Smooth muscle cell of the brain vasculature (primary cell): ENCODE results near the gene ADGRD1.
"Not testable (repeated sequence)": the region's sequence is repeated elsewhere in the genome, so short reads cannot be mapped to it uniquely, and the experiment has no call there.

Source experiments
- DNase-seq: peaks from one replicate; pipeline ENCODE4 v3.0.0-alpha.2; 2012; ENCODE audit warnings: low read depth, low spot score

Gene ADGRD1

GRCh38 chr12:130937546-130937945 lies 16.2 kb upstream of the ADGRD1 start:
- DNase-seq = not testable (repeated sequence)

GRCh38 chr12:130938186-130938585 lies 15.5 kb upstream of the ADGRD1 start:
- no peak for DNase-seq

GRCh38 chr12:130944878-130945277 lies 8.8 kb upstream of the ADGRD1 start:
- no peak for DNase-seq

GRCh38 chr12:130945786-130946492 lies 7.8 kb upstream of the ADGRD1 start:
- no peak for DNase-seq

- DNase-seq = no peak
These were observed 6.6 kb upstream of the ADGRD1 start for GRCh38 chr12:130947028-130947613.

- DNase-seq = no peak
These were observed 5.6 kb upstream of the ADGRD1 start for GRCh38 chr12:130948136-130948535.

- no peak for DNase-seq
These were observed 5.0 kb upstream of the ADGRD1 start for GRCh38 chr12:130948751-130949150.

- no peak for DNase-seq
These were observed 3.9 kb upstream of the ADGRD1 start for GRCh38 chr12:130949806-130950205.

GRCh38 chr12:130951636-130952035 lies 2.1 kb upstream of the ADGRD1 start:
- DNase-seq = no peak

GRCh38 chr12:130952171-130952954 lies 1.3 kb upstream of the ADGRD1 start:
- no peak for DNase-seq

- no peak for DNase-seq
These were observed 781 bp downstream of the ADGRD1 start for GRCh38 chr12:130954544-130954831.

- DNase-seq = no peak
These were observed 1.6 kb downstream of the ADGRD1 start for GRCh38 chr12:130955238-130955816.

- DNase-seq = no peak
These were observed 2.3 kb downstream of the ADGRD1 start for GRCh38 chr12:130956009-130956408.

GRCh38 chr12:130956456-130957303 lies 3.0 kb downstream of the ADGRD1 start:
- no peak for DNase-seq

- no peak for DNase-seq
These were observed 3.6 kb downstream of the ADGRD1 start for GRCh38 chr12:130957304-130957621.

- no peak for DNase-seq
These were observed 4.9 kb downstream of the ADGRD1 start for GRCh38 chr12:130958557-130959140.

GRCh38 chr12:130959632-130960031 lies 5.9 kb downstream of the ADGRD1 start:
- no peak for DNase-seq

- no peak for DNase-seq
These were observed 6.4 kb downstream of the ADGRD1 start for GRCh38 chr12:130960058-130960457.

GRCh38 chr12:130960787-130961186 lies 7.1 kb downstream of the ADGRD1 start:
- no peak for DNase-seq

- no peak for DNase-seq
These were observed 8.3 kb downstream of the ADGRD1 start for GRCh38 chr12:130961921-130962451.

GRCh38 chr12:130965214-130965613 lies 11.5 kb downstream of the ADGRD1 start:
- no peak for DNase-seq
